GM12878 (cell line): ENCODE results near the gene FRMD8. TPM values are rescaled to one million over a fixed set of nuclear protein-coding genes. Genes with fewer than 3 reads are reported as not detected.
A peak's percentile ranks its signal among the peaks of the same experiment; 100 is the strongest.

ENCODE experiments used
- ATAC-seq: fragments of 200-7000 bp; cut with Tn5 transposase; 3 replicates; pipeline ENCODE4 v1.9.1; 2020; ENCODE audit warnings: mild to moderate bottlenecking, moderate library complexity
- BruUV-seq: library from RNA; stranded (reverse); fragments of 400-500 nt; replicated peaks from 2 replicates; lab custom pipeline; 2021; lab: Mats Ljungman, UMichigan
- CTCF ChIA-PET: fragments of 300-600 bp; sonication (Branson Sonifier 250); formaldehyde crosslinking; extraction: SDS; loops from one replicate; lab custom pipeline; 2021; ENCODE audit warnings: inconsistent platforms; lab: Yijun Ruan, JAX
- POLR2A ChIA-PET: fragments of 350-600 bp; formaldehyde crosslinking; extraction: SDS; loops from one replicate; lab custom pipeline; 2021; ENCODE audit warnings: inconsistent platforms; lab: Charles Lee
- RAD21 ChIA-PET: fragments of 300-600 bp; sonication (Branson Sonifier 250); formaldehyde crosslinking; loops from one replicate; lab custom pipeline; 2023; ENCODE audit warnings: antibody characterized with exemption; ENCODE audit not compliant: unreplicated experiment; lab: Charles Lee
- SMC1A ChIA-PET: fragments of 300-600 bp; sonication (Branson Sonifier 250); formaldehyde crosslinking; loops from one replicate; lab custom pipeline; 2023; ENCODE audit not compliant: unreplicated experiment, uncharacterized antibody; lab: Charles Lee
- DNase-seq: peaks from one replicate; pipeline ENCODE4 v3.0.0-alpha.2; 2011; ENCODE audit warnings: low read depth, low spot score
- FAIRE-seq: peaks from 3 replicates; lab custom pipeline; 2011; peaks lifted over from hg19 to GRCh38; lab: Jason Lieb, UNC
- H2AFZ ChIP-seq: 2 replicates; pipeline ENCODE4 v1.6.0; 2011; ENCODE audit warnings: low read depth, low read length, control low read depth; ENCODE audit not compliant: control insufficient read depth
- H3K27ac ChIP-seq: 2 replicates; pipeline ENCODE4 v1.5.1; 2011; ENCODE audit warnings: control low read depth; ENCODE audit not compliant: control insufficient read depth, insufficient read depth
- H3K27me3 ChIP-seq, 2 experiments: replicated peaks in 1 of 2; 2 replicates each; pipeline versions ENCODE4 v1.6.0 to v1.6.1; 2011; ENCODE audit warnings: low read length in 1 of 2; ENCODE audit not compliant: control insufficient read depth in 2 of 2, insufficient read depth in 2 of 2
- H3K36me3 ChIP-seq, 2 experiments: 2 replicates each; pipeline ENCODE4 v1.5.1; 2011; ENCODE audit warnings: low read length in 1 of 2; ENCODE audit not compliant: control insufficient read depth in 2 of 2, insufficient read depth in 2 of 2
- H3K4me1 ChIP-seq: 2 replicates; pipeline ENCODE4 v1.6.1; 2011; ENCODE audit warnings: mild to moderate bottlenecking, low read length, moderate library complexity, mixed read lengths; ENCODE audit not compliant: control insufficient read depth, insufficient read depth
- H3K4me2 ChIP-seq: 2 replicates; pipeline ENCODE4 v1.6.0; 2011; ENCODE audit warnings: control low read depth; ENCODE audit not compliant: control insufficient read depth, insufficient read depth
- H3K4me3 ChIP-seq: fragments of 200-600 bp; sonication (generic); 2 replicates; pipeline ENCODE4 v1.5.1; 2016
- H3K79me2 ChIP-seq: 2 replicates; pipeline ENCODE4 v1.6.0; 2011; ENCODE audit warnings: low read length; ENCODE audit not compliant: control insufficient read depth, insufficient read depth
- H3K9ac ChIP-seq: 2 replicates; pipeline ENCODE4 v1.8.0; 2011; ENCODE audit warnings: low read length, control low read depth, mixed read lengths; ENCODE audit not compliant: control insufficient read depth, insufficient read depth
- H3K9me3 ChIP-seq: replicated peaks from 3 replicates; pipeline ENCODE4 v1.5.1; 2011; ENCODE audit warnings: mild to moderate bottlenecking, low read length; ENCODE audit not compliant: control insufficient read depth, insufficient read depth
- H4K20me1 ChIP-seq: 2 replicates; pipeline ENCODE4 v1.6.0; 2011; ENCODE audit not compliant: control insufficient read depth, insufficient read depth
- NFYB ChIP-seq: IDR thresholded peaks from 2 replicates; pipeline ENCODE4 v1.6.1; 2011; ENCODE audit warnings: low read depth, mild to moderate bottlenecking, low read length, improper control_type of control experiment, moderate library complexity; ENCODE audit not compliant: insufficient read depth
- POLR2A ChIP-seq: IDR thresholded peaks from 2 replicates; pipeline ENCODE4 v1.6.1; 2011; ENCODE audit warnings: low read depth, mild to moderate bottlenecking, low read length
- RBBP5 ChIP-seq: fragments of 200-600 bp; sonication (generic); conservative IDR thresholded peaks from 2 replicates; pipeline ENCODE4 v1.6.1; 2016
- SPI1 ChIP-seq: IDR thresholded peaks from 2 replicates; pipeline ENCODE4 v1.6.1; 2011; ENCODE audit warnings: low read depth, mild to moderate bottlenecking, low read length, moderate library complexity, borderline replicate concordance; ENCODE audit not compliant: insufficient read depth
- YBX1 ChIP-seq: fragments of 450-650 bp; IDR thresholded peaks from 2 replicates; pipeline ENCODE4 v1.6.1; 2016; ENCODE audit warnings: antibody characterized with exemption
- WGBS: methylation state at CpG from one replicate; pipeline ENCODE4 v1.1.6; 2016; ENCODE audit warnings: low lambda C conversion rate; ENCODE audit not compliant: insufficient replicate concordance, insufficient coverage; ENCODE audit errors: missing lambda C conversion rate; 5-methylcytosine and 5-hydroxymethylcytosine counted together
- in situ Hi-C: fragments of 300-500 bp; cut with MboI; formaldehyde crosslinking; loops from 9 replicates; pipeline ENCODE4 v1.14.3; 2018; ENCODE audit warnings: mixed read lengths
- intact Hi-C: fragments of 100-400 bp; cut with micrococcal nuclease; formaldehyde crosslinking; loops from one replicate; pipeline ENCODE4 v1.14.2; 2022; ENCODE audit not compliant: unreplicated experiment
- polyA plus RNA-seq, 11 experiments: library from polyadenylated mRNA; depleted of rRNA in 4 of 11; unstranded in 6 of 11; stranded (reverse) in 5 of 11; fragments of >200 nt; fragmentation: Nextera tagmentation in 4 of 11; fragmentation: Illumina TruSeq in 1 of 11; extraction: Ambion mirVana in 4 of 11; extraction: Trizol in 1 of 11; gene quantifications; 1 replicate in 1 of 11; 2 replicates in 10 of 11; pipeline versions ENCODE4 v1.2.1 to v1.2.3, GENCODE V29; 2011 to 2016; ENCODE audit warnings: inconsistent platforms in 2 of 11, missing spikeins in 2 of 11, low read depth in 1 of 11
- total RNA-seq, 4 experiments: library from RNA; depleted of rRNA in 3 of 4; stranded (reverse); fragments of >200 nt in 3 of 4; fragmentation: Illumina TruSeq in 1 of 4; extraction: Trizol in 1 of 4; gene quantifications; 2 replicates each; pipeline versions ENCODE4 v1.2.1 to v1.2.3, GENCODE V29; 2013 to 2021
- TF ChIP-seq, protein P1 (sequence below): IDR thresholded peaks from 2 replicates; pipeline ENCODE4 v1.6.1; 2012; ENCODE audit warnings: mild to moderate bottlenecking, low read depth, low read length
- TF ChIP-seq, protein P2 (sequence below): fragments of 450-650 bp; IDR thresholded peaks from 2 replicates; pipeline ENCODE4 v1.6.1; 2016; ENCODE audit warnings: mild to moderate bottlenecking
- TF ChIP-seq, protein P3 (sequence below): IDR thresholded peaks from 2 replicates; pipeline ENCODE4 v1.6.1; 2011; ENCODE audit warnings: mild to moderate bottlenecking, low read depth, low read length, moderate library complexity; ENCODE audit not compliant: insufficient replicate concordance
- TF ChIP-seq, protein P4 (sequence below): fragments of 450-650 bp; formaldehyde crosslinking; IDR thresholded peaks from 2 replicates; pipeline ENCODE4 v1.4.0; 2022; ENCODE audit warnings: mild to moderate bottlenecking, moderate library complexity

The FRMD8 gene
- total and polyA plus RNA-seq, 10 of the 15 experiments (the other 5 are each of a cell fraction or from before 2014, with no cell fraction given): 8.3 to 69.4 (median 28.0) TPM

DNA sequence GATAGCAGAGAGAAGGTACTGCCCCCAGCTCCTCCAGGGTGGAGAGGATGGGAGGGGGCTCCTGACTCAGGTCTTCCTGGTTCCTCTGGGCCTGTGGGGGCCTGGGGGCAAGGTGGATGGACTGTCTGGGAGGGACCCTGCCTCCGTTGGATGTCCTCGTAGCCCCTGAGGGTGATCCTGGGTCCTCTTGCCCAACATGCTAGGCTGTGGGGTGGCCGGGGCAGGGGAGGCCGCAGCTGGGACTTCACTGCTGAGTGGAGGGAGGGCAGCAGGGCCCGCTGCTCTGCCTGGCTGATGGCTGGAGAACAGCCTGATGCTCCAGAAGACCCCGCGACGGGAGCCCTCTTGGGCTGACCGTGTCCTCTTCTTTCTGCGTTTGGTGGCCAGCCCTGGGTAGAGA, 13.4 kb downstream of the FRMD8 start (continued):
- TF ChIP-seq, protein P1, sequence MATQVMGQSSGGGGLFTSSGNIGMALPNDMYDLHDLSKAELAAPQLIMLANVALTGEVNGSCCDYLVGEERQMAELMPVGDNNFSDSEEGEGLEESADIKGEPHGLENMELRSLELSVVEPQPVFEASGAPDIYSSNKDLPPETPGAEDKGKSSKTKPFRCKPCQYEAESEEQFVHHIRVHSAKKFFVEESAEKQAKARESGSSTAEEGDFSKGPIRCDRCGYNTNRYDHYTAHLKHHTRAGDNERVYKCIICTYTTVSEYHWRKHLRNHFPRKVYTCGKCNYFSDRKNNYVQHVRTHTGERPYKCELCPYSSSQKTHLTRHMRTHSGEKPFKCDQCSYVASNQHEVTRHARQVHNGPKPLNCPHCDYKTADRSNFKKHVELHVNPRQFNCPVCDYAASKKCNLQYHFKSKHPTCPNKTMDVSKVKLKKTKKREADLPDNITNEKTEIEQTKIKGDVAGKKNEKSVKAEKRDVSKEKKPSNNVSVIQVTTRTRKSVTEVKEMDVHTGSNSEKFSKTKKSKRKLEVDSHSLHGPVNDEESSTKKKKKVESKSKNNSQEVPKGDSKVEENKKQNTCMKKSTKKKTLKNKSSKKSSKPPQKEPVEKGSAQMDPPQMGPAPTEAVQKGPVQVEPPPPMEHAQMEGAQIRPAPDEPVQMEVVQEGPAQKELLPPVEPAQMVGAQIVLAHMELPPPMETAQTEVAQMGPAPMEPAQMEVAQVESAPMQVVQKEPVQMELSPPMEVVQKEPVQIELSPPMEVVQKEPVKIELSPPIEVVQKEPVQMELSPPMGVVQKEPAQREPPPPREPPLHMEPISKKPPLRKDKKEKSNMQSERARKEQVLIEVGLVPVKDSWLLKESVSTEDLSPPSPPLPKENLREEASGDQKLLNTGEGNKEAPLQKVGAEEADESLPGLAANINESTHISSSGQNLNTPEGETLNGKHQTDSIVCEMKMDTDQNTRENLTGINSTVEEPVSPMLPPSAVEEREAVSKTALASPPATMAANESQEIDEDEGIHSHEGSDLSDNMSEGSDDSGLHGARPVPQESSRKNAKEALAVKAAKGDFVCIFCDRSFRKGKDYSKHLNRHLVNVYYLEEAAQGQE: no peak

DNA sequence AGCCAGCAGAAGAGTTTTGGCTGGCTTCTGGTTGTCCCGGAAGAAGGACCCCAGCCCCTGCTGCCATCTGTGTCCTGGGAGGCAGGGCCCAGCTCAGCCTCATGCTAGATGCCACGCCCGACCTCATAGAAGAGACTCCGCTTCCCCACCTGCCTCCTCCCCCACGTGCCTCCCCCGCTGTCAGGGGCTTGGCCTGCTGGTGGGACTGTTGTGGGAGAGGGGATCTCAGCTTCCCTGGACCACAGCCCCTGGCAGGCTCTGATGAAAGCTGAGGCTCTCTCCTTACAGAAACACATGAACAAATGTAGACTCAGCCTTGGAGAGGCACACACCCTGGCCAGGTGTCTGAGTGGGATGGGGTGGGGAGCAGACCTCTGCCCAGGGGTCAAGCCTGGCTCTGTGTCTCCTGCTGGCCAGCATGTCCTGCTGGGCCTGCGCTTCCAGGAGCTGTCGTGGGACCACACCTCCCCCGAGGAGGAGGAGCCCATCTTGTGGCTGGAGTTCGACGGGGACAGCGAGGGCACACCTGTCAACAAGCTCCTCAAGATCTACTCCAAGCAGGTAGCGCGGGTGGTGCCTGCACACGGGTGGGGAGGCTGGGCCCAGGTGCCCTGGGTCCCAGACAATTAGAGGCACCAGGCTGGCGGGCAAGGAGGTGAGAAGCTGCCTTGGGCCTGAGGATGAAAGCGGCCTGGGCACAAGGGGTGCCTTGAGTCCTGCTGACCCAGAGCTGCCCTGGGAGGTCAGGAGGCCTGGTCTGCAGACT, 14.1 kb downstream of the FRMD8 start:
- no peak overlapping the region for H2AFZ ChIP-seq
- POLR2A ChIA-PET: interaction anchor here (0.8 kb wide), 1 partner anchor 10 kb away, joined by 4 read pairs; no protein-coding TSS in a partner anchor

More for the DNA sequence above, 14.1 kb downstream of the FRMD8 start:
- ATAC-seq (no peak), DNase-seq (no peak), FAIRE-seq (no peak)
- Histone ChIP-seq H3K4me2 (no peak overlapping the region), H3K4me1 (peaks cover 20% of the 10 kb centered on the region), H3K9me3 (no peaks in the 10 kb centered on the region), H3K36me3 (peaks cover 19 to 37% of the 10 kb centered on the region in 2 experiments), H4K20me1 (no peaks in the 10 kb centered on the region), H3K9ac (no peak overlapping the region), H3K27me3 (no peaks in the 10 kb centered on the region), H3K4me3 (no peak overlapping the region), H3K79me2 (no peaks in the 10 kb centered on the region; the same call in 1 of the 2 replicates), H3K27ac (no peak overlapping the region)
- WGBS: 92% methylated on average over 17 of the region's 17 CpGs
- SMC1A ChIA-PET: interaction anchor here (1.8 kb wide), 1 partner anchor 16 kb away, joined by 5 read pairs; no protein-coding TSS in a partner anchor
- RAD21 ChIA-PET: no interaction called here
- BruUV-seq: no TSS peak
- in situ Hi-C loops (no loop called here), intact Hi-C loops (no loop called here)
- CTCF ChIA-PET: no interaction called here
- TF ChIP-seq, protein P2, sequence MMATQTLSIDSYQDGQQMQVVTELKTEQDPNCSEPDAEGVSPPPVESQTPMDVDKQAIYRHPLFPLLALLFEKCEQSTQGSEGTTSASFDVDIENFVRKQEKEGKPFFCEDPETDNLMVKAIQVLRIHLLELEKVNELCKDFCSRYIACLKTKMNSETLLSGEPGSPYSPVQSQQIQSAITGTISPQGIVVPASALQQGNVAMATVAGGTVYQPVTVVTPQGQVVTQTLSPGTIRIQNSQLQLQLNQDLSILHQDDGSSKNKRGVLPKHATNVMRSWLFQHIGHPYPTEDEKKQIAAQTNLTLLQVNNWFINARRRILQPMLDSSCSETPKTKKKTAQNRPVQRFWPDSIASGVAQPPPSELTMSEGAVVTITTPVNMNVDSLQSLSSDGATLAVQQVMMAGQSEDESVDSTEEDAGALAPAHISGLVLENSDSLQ: no peak
- TF ChIP-seq NFYB: no peak
- no peak for TF ChIP-seq YBX1
- no peak for TF ChIP-seq SPI1
- 0 out of 2 replicates have a peak, but pooled peaks have one; percentile 24 for TF ChIP-seq POLR2A
- TF ChIP-seq, protein P3, sequence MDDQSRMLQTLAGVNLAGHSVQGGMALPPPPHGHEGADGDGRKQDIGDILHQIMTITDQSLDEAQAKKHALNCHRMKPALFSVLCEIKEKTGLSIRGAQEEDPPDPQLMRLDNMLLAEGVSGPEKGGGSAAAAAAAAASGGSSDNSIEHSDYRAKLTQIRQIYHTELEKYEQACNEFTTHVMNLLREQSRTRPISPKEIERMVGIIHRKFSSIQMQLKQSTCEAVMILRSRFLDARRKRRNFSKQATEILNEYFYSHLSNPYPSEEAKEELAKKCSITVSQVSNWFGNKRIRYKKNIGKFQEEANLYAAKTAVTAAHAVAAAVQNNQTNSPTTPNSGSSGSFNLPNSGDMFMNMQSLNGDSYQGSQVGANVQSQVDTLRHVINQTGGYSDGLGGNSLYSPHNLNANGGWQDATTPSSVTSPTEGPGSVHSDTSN: no peak
- TF ChIP-seq, protein P4, sequence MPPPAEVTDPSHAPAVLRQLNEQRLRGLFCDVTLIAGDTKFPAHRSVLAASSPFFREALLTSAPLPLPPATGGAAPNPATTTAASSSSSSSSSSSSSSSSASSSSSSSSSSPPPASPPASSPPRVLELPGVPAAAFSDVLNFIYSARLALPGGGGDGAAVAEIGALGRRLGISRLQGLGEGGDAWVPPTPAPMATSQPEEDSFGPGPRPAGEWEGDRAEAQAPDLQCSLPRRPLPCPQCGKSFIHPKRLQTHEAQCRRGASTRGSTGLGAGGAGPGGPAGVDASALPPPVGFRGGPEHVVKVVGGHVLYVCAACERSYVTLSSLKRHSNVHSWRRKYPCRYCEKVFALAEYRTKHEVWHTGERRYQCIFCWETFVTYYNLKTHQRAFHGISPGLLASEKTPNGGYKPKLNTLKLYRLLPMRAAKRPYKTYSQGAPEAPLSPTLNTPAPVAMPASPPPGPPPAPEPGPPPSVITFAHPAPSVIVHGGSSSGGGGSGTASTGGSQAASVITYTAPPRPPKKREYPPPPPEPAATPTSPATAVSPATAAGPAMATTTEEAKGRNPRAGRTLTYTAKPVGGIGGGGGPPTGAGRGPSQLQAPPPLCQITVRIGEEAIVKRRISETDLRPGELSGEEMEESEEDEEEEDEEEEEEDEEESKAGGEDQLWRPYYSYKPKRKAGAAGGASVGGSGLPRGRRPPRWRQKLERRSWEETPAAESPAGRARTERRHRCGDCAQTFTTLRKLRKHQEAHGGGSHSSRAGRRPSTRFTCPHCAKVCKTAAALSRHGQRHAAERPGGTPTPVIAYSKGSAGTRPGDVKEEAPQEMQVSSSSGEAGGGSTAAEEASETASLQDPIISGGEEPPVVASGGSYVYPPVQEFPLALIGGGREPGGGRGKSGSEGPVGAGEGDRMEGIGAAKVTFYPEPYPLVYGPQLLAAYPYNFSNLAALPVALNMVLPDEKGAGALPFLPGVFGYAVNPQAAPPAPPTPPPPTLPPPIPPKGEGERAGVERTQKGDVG (CRISPR knock-in tag): no peak
- no peak for TF ChIP-seq RBBP5
